H1 (cell line): ENCODE data around the gene ZNF280C. TPM values are rescaled to one million over a fixed set of nuclear protein-coding genes. Genes with fewer than 3 reads are reported as not detected.

Source experiments
- CTCF ChIA-PET: fragments of 300-600 bp; sonication (Branson Sonifier 250); formaldehyde crosslinking; loops from one replicate; lab custom pipeline; 2021; ENCODE audit not compliant: partially characterized antibody; lab: Charles Lee
- POLR2A ChIA-PET: fragments of 300-600 bp; sonication (Branson Sonifier 250); formaldehyde crosslinking; loops from one replicate; lab custom pipeline; 2021; ENCODE audit warnings: inconsistent platforms; ENCODE audit not compliant: partially characterized antibody; lab: Charles Lee
- DNase-seq, 2 experiments: peaks; one replicate each; pipeline versions ENCODE4 v3.0.0 to v3.0.0-alpha.2; 2010 to 2022; ENCODE audit warnings: low spot score in 2 of 2, low read depth in 1 of 2, mixed read lengths in 1 of 2
- FAIRE-seq: peaks from 2 replicates; lab custom pipeline; 2011; peaks lifted over from hg19 to GRCh38; lab: Jason Lieb, UNC
- H2AFZ ChIP-seq: 2 replicates; pipeline ENCODE4 v1.8.1; 2012; ENCODE audit warnings: low read length, inconsistent platforms
- H2AK5ac ChIP-seq: 2 replicates; pipeline ENCODE4 v1.6.1; 2013; ENCODE audit warnings: low read depth, low read length
- H2BK120ac ChIP-seq: replicated peaks from 2 replicates; pipeline ENCODE3; 2013; ENCODE audit warnings: low read depth, low read length, inconsistent platforms
- H2BK12ac ChIP-seq: 2 replicates; pipeline ENCODE4 v1.6.1; 2013; ENCODE audit warnings: low read depth, low read length
- H2BK15ac ChIP-seq: 2 replicates; pipeline ENCODE4 v1.6.1; 2013; ENCODE audit warnings: low read length
- H2BK20ac ChIP-seq: 2 replicates; pipeline ENCODE4 v1.6.1; 2013; ENCODE audit warnings: low read length
- H2BK5ac ChIP-seq: 2 replicates; pipeline ENCODE4 v1.6.1; 2013; ENCODE audit warnings: low read depth, low read length
- H3K14ac ChIP-seq: 2 replicates; pipeline ENCODE4 v1.6.1; 2013; ENCODE audit warnings: inconsistent platforms; ENCODE audit not compliant: insufficient read length
- H3K18ac ChIP-seq: 2 replicates; pipeline ENCODE4 v1.6.1; 2013; ENCODE audit warnings: low read length; ENCODE audit errors: extremely low read depth
- H3K23ac ChIP-seq: 2 replicates; pipeline ENCODE4 v1.6.1; 2013; ENCODE audit warnings: inconsistent platforms; ENCODE audit not compliant: insufficient read length
- H3K23me2 ChIP-seq: 2 replicates; pipeline ENCODE4 v1.6.1; 2013; ENCODE audit warnings: low read depth, low read length
- H3K27ac ChIP-seq: 2 replicates; pipeline ENCODE4 v1.6.1; 2011; ENCODE audit warnings: low read depth, low read length, inconsistent platforms
- H3K27me3 ChIP-seq, 4 experiments: replicated peaks in 1 of 4; 1 replicate in 1 of 4; 2 replicates in 3 of 4; pipeline versions ENCODE4 v1.6.1 to v1.8.1; 2011 to 2013; ENCODE audit warnings: low read length in 3 of 4, mild to moderate bottlenecking in 3 of 4, inconsistent platforms in 2 of 4, mixed read lengths in 2 of 4, moderate library complexity in 1 of 4; ENCODE audit not compliant: control insufficient read depth in 3 of 4, insufficient read depth in 3 of 4; ENCODE audit errors: extremely low read depth in 1 of 4
- H3K36me3 ChIP-seq, 4 experiments: 2 replicates each; pipeline versions ENCODE4 v1.6.1 to v1.8.1; 2011 to 2013; ENCODE audit warnings: mild to moderate bottlenecking in 4 of 4, low read length in 3 of 4, moderate library complexity in 2 of 4, control low read depth in 1 of 4, inconsistent platforms in 1 of 4; ENCODE audit not compliant: insufficient read depth in 4 of 4, control insufficient read depth in 2 of 4
- H3K4ac ChIP-seq: replicated peaks from 2 replicates; pipeline ENCODE3; 2013; ENCODE audit warnings: low read length, low read depth, mixed read lengths, inconsistent platforms; ENCODE audit not compliant: insufficient read length
- H3K4me1 ChIP-seq, 4 experiments: replicated peaks in 1 of 4; 1 replicate in 1 of 4; 2 replicates in 3 of 4; pipeline versions ENCODE4 v1.6.1 to v1.8.1; 2011 to 2013; ENCODE audit warnings: low read length in 3 of 4, inconsistent platforms in 2 of 4, mixed read lengths in 1 of 4; ENCODE audit not compliant: insufficient read depth in 4 of 4, control insufficient read depth in 3 of 4
- H3K4me2 ChIP-seq, 2 experiments: 2 replicates each; pipeline versions ENCODE4 v1.6.1 to v1.8.1; 2011 to 2013; ENCODE audit warnings: low read depth in 2 of 2, low read length in 2 of 2, control low read depth in 1 of 2, inconsistent platforms in 1 of 2, mild to moderate bottlenecking in 1 of 2; ENCODE audit not compliant: insufficient read depth in 1 of 2
- H3K4me3 ChIP-seq, 4 experiments: fragments of 200-600, 300-600 bp in 1 of 4; sonication (generic), shearing (Covaris generic), sonication (Bioruptor Twin) in 1 of 4; 2 replicates each; pipeline versions ENCODE4 v1.5.1 to v1.8.1; 2011 to 2016; ENCODE audit warnings: low read length in 4 of 4, low read depth in 3 of 4, control low read depth in 2 of 4, inconsistent platforms in 2 of 4, mild to moderate bottlenecking in 2 of 4, mixed read lengths in 1 of 4, moderate library complexity in 1 of 4; ENCODE audit not compliant: insufficient read depth in 2 of 4; ENCODE audit errors: extremely low read depth in 1 of 4
- H3K56ac ChIP-seq: replicated peaks from 2 replicates; pipeline ENCODE3; 2013; ENCODE audit warnings: low read depth, mild to moderate bottlenecking, mixed read lengths, low read length, inconsistent platforms; ENCODE audit not compliant: insufficient read length
- H3K79me1 ChIP-seq: 2 replicates; pipeline ENCODE4 v1.6.1; 2013; ENCODE audit warnings: low read depth, low read length, control low read depth
- H3K79me2 ChIP-seq, 2 experiments: 2 replicates each; pipeline versions ENCODE4 v1.6.1 to v1.8.1; 2012 to 2013; ENCODE audit warnings: low read length in 2 of 2, mild to moderate bottlenecking in 2 of 2, inconsistent platforms in 1 of 2; ENCODE audit not compliant: insufficient read depth in 2 of 2, control insufficient read depth in 1 of 2
- H3K9ac ChIP-seq, 4 experiments: replicated peaks in 1 of 4; 1 replicate in 1 of 4; 2 replicates in 3 of 4; pipeline versions ENCODE4 v1.6.1 to v1.8.1; 2011 to 2013; ENCODE audit warnings: low read depth in 3 of 4, low read length in 3 of 4, control low read depth in 2 of 4, mild to moderate bottlenecking in 2 of 4, moderate library complexity in 2 of 4, inconsistent platforms in 1 of 4; ENCODE audit errors: extremely low read depth in 1 of 4
- H3K9me3 ChIP-seq, 2 experiments: 2 replicates each; pipeline versions ENCODE4 v1.6.1 to v1.8.1; 2012 to 2013; ENCODE audit warnings: mild to moderate bottlenecking in 2 of 2, moderate library complexity in 2 of 2, control low read depth in 1 of 2, inconsistent platforms in 1 of 2, low read depth in 1 of 2, low read length in 1 of 2, mixed read lengths in 1 of 2; ENCODE audit not compliant: insufficient read depth in 2 of 2
- H4K20me1 ChIP-seq, 2 experiments: replicated peaks in 1 of 2; 2 replicates each; pipeline versions ENCODE3 to v1.8.1; 2011 to 2013; ENCODE audit warnings: inconsistent platforms in 2 of 2, low read length in 2 of 2, mild to moderate bottlenecking in 1 of 2; ENCODE audit not compliant: insufficient read depth in 2 of 2, control insufficient read depth in 1 of 2
- H4K5ac ChIP-seq: 2 replicates; pipeline ENCODE4 v1.6.1; 2013; ENCODE audit warnings: low read length, low read depth, mixed read lengths, inconsistent platforms; ENCODE audit not compliant: insufficient read length
- H4K8ac ChIP-seq: 2 replicates; pipeline ENCODE4 v1.8.0; 2013; ENCODE audit warnings: mild to moderate bottlenecking, moderate library complexity, low read length, inconsistent platforms; ENCODE audit not compliant: insufficient read depth; ENCODE audit errors: extremely low read depth
- H4K91ac ChIP-seq: replicated peaks from 2 replicates; pipeline ENCODE3; 2013; ENCODE audit warnings: low read length, mixed read lengths, inconsistent platforms; ENCODE audit not compliant: insufficient read length
- CEBPB ChIP-seq: IDR thresholded peaks from 2 replicates; pipeline ENCODE4 v1.6.1; 2012; ENCODE audit warnings: low read depth, low read length
- TCF12 ChIP-seq: IDR thresholded peaks from 2 replicates; pipeline ENCODE4 v1.6.1; 2011; ENCODE audit warnings: low read depth, mild to moderate bottlenecking, low read length
- whole genome bisulfite sequencing, 2 experiments: shearing (Covaris generic) in 1 of 2; methylation state at CpG; one replicate each; pipeline versions ENCODE4 v1.1.6 to v1.1.7; 2013 to 2015; ENCODE audit warnings: low lambda C conversion rate in 2 of 2, mixed read lengths in 2 of 2, inconsistent platforms in 1 of 2, low coverage in 1 of 2, missing lambda C conversion rate in 1 of 2; ENCODE audit not compliant: insufficient replicate concordance in 2 of 2, insufficient coverage in 1 of 2, insufficient read length in 1 of 2; ENCODE audit errors: extremely low coverage in 1 of 2, missing lambda C conversion rate in 1 of 2; 5-methylcytosine and 5-hydroxymethylcytosine counted together
- polyA plus RNA-seq, 7 experiments: library from polyadenylated mRNA; depleted of rRNA in 3 of 7; stranded (reverse) in 5 of 7; unstranded in 2 of 7; fragments of >200 nt in 5 of 7; fragments of 200-250 nt in 2 of 7; gene quantifications; 1 replicate in 5 of 7; 2 replicates in 1 of 7; 4 replicates in 1 of 7; pipeline versions ENCODE4 v1.2.1 to v1.2.3, GENCODE V29; 2011 to 2013; ENCODE audit warnings: missing spikeins in 2 of 7, mixed read lengths in 2 of 7
- total RNA-seq: library from RNA; stranded (reverse); fragmentation: NEBNext Ultra II Directional; extraction: Animal tissue kit (Norgen Biotek cat#: 25700); gene quantifications from 2 replicates; pipeline ENCODE4 v1.2.1, GENCODE V29; 2021

Gene ZNF280C
- total and polyA plus RNA-seq, 2 of the 8 experiments (the other 6 are each of a cell fraction or from before 2014, with no cell fraction given), result 8.4 to 13.4 TPM

GRCh38 chrX:130166503-130166777 is 102.3 kb downstream of the ZNF280C start:
- CTCF ChIA-PET, result no interaction called here
- TF ChIP-seq CEBPB, result no peak
- TF ChIP-seq TCF12, result no peak

More at GRCh38 chrX:130166503-130166777, 102.3 kb downstream of the ZNF280C start:
- peaks cover 6% of the 10 kb centered on the region; the same call in 1 of the 2 replicates for H3K23me2 ChIP-seq
- H4K8ac ChIP-seq, result no peak overlapping the region
- no peak overlapping the region for H2BK120ac ChIP-seq
- 0 out of 2 replicates have a peak, but pooled peaks cover 2% of the 10 kb centered on the region for H3K79me1 ChIP-seq
- no peak overlapping the region for H2BK20ac ChIP-seq
- no peaks in the 10 kb centered on the region for H3K9me3 ChIP-seq
- FAIRE-seq, result no peak
- no peaks in the 10 kb centered on the region for H4K20me1 ChIP-seq
- no peak overlapping the region for H4K5ac ChIP-seq
- POLR2A ChIA-PET, result no interaction called here
- peaks cover 0 to 11% of the 10 kb centered on the region in 2 experiments; a peak in 2 of 4 replicates for H3K79me2 ChIP-seq
- H3K23ac ChIP-seq, result no peak overlapping the region
- peak overlapping the region; percentile 67 to 82 for H3K4me2 ChIP-seq
- H2AK5ac ChIP-seq, result no peak overlapping the region
- no peak overlapping the region for H2BK12ac ChIP-seq
- H3K9ac ChIP-seq, result 0 out of 7 replicates have a peak overlapping the region, but pooled peaks of 1 of the 4 experiments have one; percentile 50
- peak overlapping the region; percentile 68 to 82 (median 76) for H3K4me3 ChIP-seq
- H3K14ac ChIP-seq, result no peak overlapping the region
- no peaks in the 10 kb centered on the region for H3K27me3 ChIP-seq
- H3K4ac ChIP-seq, result no peak overlapping the region
- no peak overlapping the region for H3K56ac ChIP-seq
- H3K36me3 ChIP-seq, result no peaks in the 10 kb centered on the region
- no peak overlapping the region for H2AFZ ChIP-seq
- WGBS, 2 experiments, result 23% methylated on average over 4 of the region's 4 CpGs; no CpG with 5 or more reads in 1 of the 2 experiments
- H3K4me1 ChIP-seq, result peaks cover 0 to 6% (median 0%) of the 10 kb centered on the region in 4 experiments; a peak in 4 of 7 replicates
- no peak overlapping the region for H4K91ac ChIP-seq
- H2BK15ac ChIP-seq, result no peak overlapping the region
- H3K18ac ChIP-seq, result no peak overlapping the region
- H2BK5ac ChIP-seq, result no peak overlapping the region
- no peak overlapping the region for H3K27ac ChIP-seq
- DNase-seq, result no peak
